ENCODE results near the gene PIGQ.

Gene PIGQ

GRCh38 chr16:555528-556473 is 14.0 kb upstream of the PIGQ start:
- peak in 1 of 14 donors; percentile 60 for DNase-seq

- peak in 1 of 14 donors; percentile 55 for DNase-seq
Observed at GRCh38 chr16:556474-557173, 13.1 kb upstream of the PIGQ start.

DNA sequence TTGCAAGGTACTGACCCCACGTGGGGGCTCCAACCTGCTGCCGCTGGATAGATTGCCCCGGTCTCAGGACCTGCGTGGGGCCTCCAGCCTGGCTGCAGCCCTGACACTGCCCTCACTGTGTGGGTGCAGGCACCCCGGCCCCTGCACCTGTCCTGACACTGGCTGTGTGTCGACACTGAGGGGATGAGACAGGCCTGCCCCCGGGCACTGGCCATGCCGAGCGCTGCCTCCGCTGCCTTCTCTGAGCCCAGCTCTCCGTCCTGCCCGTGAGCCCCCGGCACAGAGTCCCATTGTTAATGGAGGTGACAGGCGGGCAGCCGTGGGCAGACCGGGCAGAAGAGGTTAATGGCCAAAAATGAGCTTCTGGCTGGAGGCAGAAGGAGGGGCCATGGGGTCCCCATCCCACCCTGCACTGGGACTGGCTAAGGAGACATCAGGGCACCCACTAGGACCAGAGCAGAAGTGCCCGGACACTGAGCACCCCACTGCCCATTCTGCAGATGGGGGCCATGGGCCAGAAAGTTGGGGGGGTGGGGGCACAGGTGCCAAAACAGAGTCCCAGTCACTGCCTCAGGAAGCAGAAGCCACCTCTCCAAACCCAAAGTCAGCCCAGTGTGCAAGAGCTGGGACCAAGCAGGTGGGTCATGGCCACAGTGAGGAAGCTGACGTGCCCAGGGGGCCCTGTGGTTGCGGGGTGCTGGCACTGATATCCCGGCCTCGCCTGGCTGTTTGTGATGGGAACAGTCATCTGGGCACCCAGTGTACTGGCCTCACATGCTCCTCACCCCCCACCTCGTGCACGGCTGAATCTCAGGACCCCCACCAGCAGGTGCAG is 12.1 kb upstream of the PIGQ start:
- DNase-seq = no peak

- peak in 2 of 14 donors; percentile 28 to 94 for DNase-seq
Observed at GRCh38 chr16:558298-559020, 11.3 kb upstream of the PIGQ start.

DNA sequence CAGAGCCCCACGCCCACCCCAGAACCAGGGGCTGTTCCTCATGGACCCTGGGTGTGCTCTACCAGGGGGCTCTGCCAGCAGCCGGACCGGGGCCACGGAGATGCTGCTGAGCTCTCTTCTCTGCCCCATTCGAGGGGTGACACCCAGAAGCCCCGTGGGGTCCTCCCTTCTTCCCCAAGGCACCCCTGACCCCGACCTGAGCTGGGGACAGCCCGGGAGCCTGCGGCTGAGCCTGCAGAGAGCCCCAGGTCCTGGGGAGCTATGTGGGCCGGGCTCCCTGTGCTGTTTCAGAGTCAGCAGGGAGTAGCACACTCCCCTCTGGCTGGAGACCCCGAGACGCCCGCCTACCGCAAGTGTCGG is 10.8 kb upstream of the PIGQ start:
- DNase-seq = no peak

GRCh38 chr16:559411-560203 is 10.2 kb upstream of the PIGQ start:
- DNase-seq = peak in 1 of 14 donors; percentile 52

- no peak for DNase-seq
Observed at GRCh38 chr16:560204-560700, 9.5 kb upstream of the PIGQ start, which contains the start of gene PRR35. TSS of gene PRR35 (plus strand) at chr16:560394. CDS start at chr16:563295, 2,901 bp downstream.

DNA sequence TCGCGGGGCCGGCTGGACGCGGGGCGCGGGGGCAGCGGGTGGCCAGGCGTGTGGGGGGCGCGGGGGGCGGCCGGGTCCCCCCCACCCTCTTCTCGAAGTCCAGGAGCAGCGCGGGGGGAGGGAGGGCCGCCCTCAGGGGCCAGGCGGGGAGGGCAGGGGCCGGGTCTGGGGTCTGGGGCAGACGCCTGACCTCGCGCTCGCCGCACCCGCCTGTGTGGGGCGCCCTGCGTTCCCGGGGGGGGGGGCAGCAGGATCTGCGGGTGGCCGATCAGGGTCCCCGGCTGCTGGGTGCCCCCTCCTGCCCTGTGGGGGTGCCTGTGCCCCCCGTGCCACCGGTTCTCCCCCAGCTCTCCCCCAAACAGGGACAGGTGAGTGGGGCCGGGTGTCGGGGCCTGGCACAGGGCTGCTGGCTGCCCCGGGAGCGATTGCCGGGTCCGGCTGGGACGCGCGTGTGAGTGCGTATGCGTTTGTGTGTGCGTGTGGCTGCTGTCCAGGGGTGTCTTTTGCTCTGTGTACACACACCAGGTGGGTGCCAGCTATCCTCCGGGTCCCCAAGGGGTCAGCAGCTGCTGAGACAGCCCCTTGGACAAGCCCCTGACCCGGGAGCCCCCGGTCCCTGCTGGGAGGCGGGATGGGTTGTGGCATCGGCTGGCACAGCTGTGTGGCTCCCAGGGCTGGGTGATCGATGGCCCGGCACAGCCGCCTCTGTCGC is 8.9 kb upstream of the PIGQ start:
- DNase-seq = no peak

DNA sequence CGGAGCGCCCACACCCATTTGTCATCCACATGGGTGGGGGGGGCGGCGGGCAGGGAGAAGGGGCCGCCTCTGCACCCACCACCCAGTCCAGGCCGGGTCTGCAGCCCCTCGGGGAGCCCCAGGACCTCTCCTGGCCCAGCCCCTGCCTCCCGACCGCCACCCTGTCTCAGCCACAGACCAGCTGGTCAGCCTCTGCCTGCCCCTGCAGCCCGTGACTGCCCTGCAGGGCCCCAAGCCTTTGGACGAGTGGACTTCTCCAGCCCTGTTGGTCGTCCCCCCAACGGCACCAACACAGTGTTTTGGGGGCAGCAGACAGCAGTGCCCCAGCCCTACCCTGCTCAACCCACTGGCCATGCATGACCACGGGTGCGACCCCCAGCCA is 8.4 kb upstream of the PIGQ start:
- no peak for DNase-seq

DNA sequence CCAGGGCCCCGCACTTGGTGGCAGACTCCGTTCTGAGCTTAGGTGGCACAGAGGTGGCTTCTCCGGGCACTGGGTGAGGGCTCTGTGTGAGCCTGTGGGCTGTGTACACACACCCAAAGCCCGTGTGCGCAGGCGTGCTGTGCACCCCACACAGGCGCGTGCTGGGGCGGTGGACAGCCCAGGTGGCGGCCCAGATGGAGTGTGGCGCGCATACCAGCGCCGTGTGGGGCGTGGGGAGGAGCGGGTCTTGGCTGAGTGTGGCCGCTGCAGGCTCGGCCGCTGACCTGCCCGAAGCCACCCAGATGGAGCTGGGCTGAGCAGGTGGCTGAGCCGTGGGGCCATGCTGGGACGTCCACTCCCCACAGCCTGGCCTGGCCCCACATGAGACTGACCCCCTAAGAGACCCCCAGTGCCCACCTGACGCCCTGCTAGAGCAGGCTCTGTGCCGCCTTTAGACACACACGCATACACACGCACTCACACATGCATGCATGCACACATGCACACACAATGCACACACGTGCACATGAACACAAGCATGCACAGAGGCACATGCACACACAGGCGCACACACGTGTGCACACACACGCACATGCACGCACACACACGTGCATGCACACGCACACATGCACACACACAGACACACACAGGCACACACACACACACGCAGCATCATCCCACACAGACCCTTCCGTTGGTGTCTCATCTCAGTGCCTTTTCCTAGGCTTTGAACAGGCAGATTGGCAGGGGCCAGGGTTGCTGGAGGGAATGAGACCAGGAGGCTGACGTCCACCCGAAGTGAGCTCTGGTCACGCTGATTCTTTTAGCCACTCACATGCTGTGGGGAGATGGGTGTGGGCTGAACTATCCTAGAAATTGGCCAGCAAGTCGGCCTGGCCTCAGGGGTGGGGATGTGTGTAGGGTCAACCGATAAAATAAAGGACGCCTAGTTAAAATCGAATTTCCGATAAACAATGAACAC is 7.5 kb upstream of the PIGQ start:
- DNase-seq = peak in 1 of 14 donors; percentile 90

DNA sequence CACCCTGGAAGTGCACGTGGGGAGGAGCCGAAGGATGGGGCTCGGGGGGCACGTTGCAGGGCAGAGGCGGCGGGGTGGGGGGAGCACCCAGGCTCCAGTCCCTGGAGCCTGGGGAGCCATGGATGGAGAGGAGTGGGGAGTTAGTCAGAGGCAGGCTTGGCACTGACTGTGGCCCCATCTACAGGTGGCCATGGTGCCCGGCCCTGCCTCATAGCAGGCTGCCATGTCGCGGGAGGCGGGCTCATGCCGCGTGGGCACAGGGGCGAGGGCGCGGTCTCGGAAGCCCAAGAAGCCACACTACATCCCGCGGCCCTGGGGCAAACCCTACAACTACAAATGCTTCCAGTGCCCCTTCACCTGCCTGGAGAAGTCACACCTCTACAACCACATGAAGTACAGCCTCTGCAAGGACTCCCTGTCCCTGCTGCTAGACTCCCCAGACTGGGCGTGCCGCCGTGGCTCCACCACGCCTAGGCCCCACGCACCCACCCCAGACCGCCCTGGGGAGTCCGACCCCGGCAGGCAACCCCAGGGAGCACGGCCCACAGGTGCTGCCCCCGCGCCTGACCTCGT is 6.6 kb upstream of the PIGQ start:
- no peak for DNase-seq

DNA sequence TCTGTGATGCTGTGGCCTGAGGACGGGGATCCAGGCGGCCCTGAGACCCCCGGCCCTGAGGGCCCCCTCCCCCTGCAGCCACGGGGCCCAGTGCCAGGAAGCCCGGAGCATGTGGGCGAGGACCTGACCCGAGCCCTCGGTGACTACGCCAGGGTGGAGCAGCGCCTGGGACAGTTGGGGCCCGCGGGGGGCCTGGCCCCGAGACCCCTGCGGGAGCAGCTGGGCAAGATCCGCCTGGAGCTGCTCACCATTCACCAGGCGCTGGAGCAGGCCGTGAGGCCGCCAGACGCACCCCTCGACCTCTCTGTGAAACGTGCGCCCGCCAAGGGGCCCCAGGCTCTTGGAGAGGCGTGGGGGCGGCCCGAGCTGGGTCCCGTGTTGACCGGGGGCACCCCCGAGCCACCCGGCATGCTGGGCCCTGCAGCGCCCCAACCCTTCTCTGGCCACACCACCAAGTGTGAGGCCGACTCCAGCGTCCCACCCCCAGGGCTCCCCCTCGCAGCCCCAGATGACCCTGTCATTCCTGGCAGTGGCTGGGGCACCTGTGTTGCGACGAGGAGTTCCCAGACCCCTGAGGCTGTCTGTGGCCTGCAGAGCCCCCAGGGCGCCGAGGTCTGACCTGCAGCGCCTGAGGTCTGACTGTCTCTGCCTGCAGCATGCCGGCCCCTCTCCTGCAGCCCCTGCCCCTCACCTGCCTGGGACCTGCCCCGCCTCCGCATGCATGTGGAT is 4.9 kb upstream of the PIGQ start:
- DNase-seq = no peak

DNA sequence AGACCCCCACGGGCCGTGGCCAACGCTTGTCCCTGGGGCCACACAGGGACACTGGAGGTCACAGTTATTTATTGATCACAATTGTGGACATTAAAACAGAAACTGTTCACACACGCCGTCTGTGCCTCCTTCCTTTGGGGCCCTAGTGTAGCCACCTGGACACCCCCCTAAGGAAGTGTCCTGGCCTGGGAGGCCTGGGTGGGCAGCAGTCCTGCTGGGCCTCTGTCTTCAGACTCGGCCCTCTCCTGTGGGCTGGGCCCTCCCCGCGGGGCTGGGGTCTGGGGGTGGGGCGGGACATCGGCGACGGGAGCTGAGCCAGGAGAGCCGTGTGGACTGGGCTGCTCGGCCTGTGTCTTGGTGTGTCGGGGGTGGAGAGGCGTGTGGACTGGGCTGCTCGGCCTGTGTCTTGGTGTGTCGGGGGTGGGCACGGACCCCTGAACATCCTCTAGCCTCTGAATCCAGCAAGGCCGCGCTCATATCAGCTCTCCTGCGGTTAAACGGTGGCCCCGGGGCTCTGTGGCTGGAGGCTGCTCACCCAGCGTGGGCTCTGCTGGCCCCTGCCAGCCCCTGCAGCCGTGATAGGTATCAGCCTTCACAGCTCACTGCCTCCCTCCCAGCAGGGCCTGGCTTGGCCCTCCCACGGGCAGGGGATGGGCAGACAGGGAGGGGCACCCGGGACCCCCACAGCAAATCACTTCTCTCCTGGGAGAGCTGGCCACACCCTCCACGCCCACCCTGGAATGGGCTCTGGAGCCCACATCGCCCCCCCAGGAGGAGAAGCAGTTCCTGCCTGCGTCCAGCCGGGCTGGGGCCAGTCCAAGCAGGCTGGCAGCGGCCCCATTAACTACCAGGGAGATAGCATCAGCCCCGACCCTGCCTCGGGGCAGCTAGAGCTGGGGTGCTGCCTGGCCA is 4.1 kb upstream of the PIGQ start:
- DNase-seq = no peak

DNA sequence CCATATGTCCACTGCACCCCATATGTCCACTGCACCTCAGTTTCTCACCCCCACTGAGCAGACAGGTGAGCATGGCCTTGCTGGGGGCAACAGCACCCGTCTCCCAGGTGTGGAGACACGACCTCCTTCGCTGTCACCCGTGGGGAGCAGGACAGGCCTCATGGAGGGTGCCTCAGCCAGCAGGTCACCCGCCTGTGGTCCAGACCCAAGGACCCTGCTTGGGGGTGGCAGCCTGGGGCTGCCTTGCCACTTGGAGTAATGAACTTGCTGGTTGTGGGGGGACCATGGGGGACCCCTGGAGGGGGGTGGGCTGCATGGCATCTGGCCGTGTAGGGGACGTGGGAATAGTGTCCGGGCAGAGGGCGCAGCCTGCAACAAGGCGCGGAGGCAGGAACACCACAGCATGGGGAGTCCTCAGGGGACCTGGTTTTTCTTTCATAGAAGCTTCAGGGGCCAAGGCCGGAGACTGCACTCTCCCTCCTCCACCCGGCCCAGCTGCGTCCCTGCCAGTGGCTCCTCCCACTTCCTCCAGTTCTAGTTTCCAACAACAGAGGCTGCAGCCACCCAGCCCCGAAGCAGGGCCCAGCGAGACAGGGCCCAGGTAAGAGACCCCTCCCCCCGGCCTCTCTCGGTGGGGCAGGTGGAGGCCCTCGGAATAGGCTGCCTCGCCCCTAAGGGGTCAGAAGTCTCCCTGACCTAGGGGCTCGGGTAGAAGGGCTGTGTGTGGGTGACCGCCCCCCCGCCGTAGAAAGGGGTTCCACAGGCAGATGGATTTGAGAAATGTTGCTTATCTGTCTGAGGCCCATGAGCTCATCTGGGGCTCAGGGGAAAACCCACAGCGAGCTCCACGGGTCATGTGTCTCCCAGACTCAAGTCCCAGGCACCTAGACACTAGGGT is 3.0 kb upstream of the PIGQ start, which contains the start of gene NHLRC4:
Gene NHLRC4 (plus strand): TSS at position 531 of the 898 bp plus-strand sequence. CDS start 1,043 bp downstream, outside the sequence.
- DNase-seq = peak in 1 of 14 donors; percentile 23
